Natural killer cell (primary cell): ENCODE results near the gene MYO5B. TPM values are rescaled to one million over a fixed set of nuclear protein-coding genes. Genes with fewer than 3 reads are reported as not detected.

Experiments
- ATAC-seq, 3 donors: fragments of 150-1000 bp in 2 of 3; fragments of 200-7000 bp in 1 of 3; cut with Tn5 transposase; 1 replicate in 1 of 3; 2 replicates in 2 of 3; pipeline ENCODE4 v1.10.0; 2021; ENCODE audit warnings: mild to moderate bottlenecking in 2 of 3, moderate library complexity in 2 of 3
- DNase-seq, 2 donors: peaks; one replicate each; pipeline versions ENCODE4 v3.0.0 to v3.0.0-alpha.2; 2013 to 2021; ENCODE audit warnings: mixed read lengths in 1 of 2
- H3K27ac ChIP-seq: one replicate; pipeline ENCODE4 v1.5.1; 2013; ENCODE audit warnings: mild to moderate bottlenecking, low read length
- H3K27me3 ChIP-seq: one replicate; pipeline ENCODE4 v1.6.1; 2013; ENCODE audit warnings: low read length; ENCODE audit not compliant: control insufficient read depth, insufficient read depth
- H3K36me3 ChIP-seq: one replicate; pipeline ENCODE4 v1.6.1; 2013; ENCODE audit warnings: low read length; ENCODE audit not compliant: control insufficient read depth, insufficient read depth
- H3K4me1 ChIP-seq: one replicate; pipeline ENCODE4 v1.6.1; 2013; ENCODE audit warnings: low read length; ENCODE audit not compliant: control insufficient read depth, insufficient read depth
- H3K4me3 ChIP-seq: one replicate; pipeline ENCODE4 v1.5.1; 2013; ENCODE audit warnings: low read length
- H3K9me3 ChIP-seq: one replicate; pipeline ENCODE4 v1.6.1; 2013; ENCODE audit warnings: low read length; ENCODE audit not compliant: control insufficient read depth, insufficient read depth
- H3K27ac Mint-ChIP-seq, 2 donors: one replicate each; pipeline ENCODE4 v1.8.0; 2022; ENCODE audit warnings: mild to moderate bottlenecking in 2 of 2, mixed read lengths in 2 of 2, moderate library complexity in 1 of 2
- H3K27me3 Mint-ChIP-seq, 2 donors: one replicate each; pipeline ENCODE4 v1.8.0; 2022; ENCODE audit warnings: low read depth in 2 of 2, mixed read lengths in 2 of 2
- H3K36me3 Mint-ChIP-seq: one replicate; pipeline ENCODE4 v1.8.0; 2022; ENCODE audit warnings: mixed read lengths
- H3K4me1 Mint-ChIP-seq, 2 donors: one replicate each; pipeline ENCODE4 v1.8.0; 2022; ENCODE audit warnings: mixed read lengths in 2 of 2
- H3K4me3 Mint-ChIP-seq: one replicate; pipeline ENCODE4 v1.8.0; 2022; ENCODE audit warnings: mild to moderate bottlenecking, moderate library complexity, mixed read lengths
- H3K9me3 Mint-ChIP-seq, 2 donors: one replicate each; pipeline ENCODE4 v1.8.0; 2022; ENCODE audit warnings: mixed read lengths in 2 of 2
- CTCF ChIP-seq: fragments of 200-600 bp; IDR thresholded peaks from one replicate; pipeline ENCODE4 v1.8.0; 2022; ENCODE audit warnings: antibody characterized with exemption
- WGBS: methylation state at CpG from one replicate; pipeline ENCODE4 v1.1.7; 2013; ENCODE audit warnings: missing lambda C conversion rate; ENCODE audit not compliant: insufficient coverage; 5-methylcytosine and 5-hydroxymethylcytosine counted together
- intact Hi-C: fragments of 100-400 bp; cut with micrococcal nuclease; formaldehyde crosslinking; loops from one replicate; pipeline ENCODE4 v1.14.2; 2022
- total RNA-seq, 4 donors: library from RNA; stranded (reverse); fragments of 120-200 nt in 1 of 4; gene quantifications; one replicate each; pipeline versions ENCODE4 v1.2.3 to v1.2.4, GENCODE V29; 2013 to 2022

MYO5B gene
- total RNA-seq, 3 donors from 2014 or later (not counting 1 experiment from before 2014, with no cell fraction given): 0.33 TPM; not detected in 2

DNA sequence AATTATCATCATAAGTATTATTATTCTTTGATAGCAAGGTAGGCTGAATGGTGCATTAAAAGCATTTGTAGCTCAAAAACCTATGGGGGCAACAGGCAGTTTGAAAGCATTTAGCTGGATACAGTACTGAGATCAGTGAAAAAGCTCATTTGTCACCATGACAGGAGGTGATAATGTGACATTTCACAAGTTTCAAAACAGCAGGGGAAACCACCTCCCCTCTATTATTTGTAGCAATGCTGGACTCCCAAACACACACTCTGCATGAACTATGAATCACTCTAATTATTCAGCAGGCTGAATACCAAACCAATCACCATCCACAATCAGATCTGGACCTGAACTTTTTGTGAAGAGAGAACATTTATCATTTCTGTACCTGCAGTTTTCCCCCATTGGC is 63.4 kb downstream of the MYO5B start:
- Mint-ChIP-seq H3K9me3 (no peaks in the 10 kb centered on the region), H3K4me1 (no peaks in the 10 kb centered on the region), H3K27ac (no peak overlapping the region), H3K36me3 (no peaks in the 10 kb centered on the region), H3K27me3 (peaks cover 12 to 50% of the 10 kb centered on the region in 2 donors), H3K4me3 (no peak overlapping the region)
- intact Hi-C loops: no loop called here
- no peaks in the 10 kb centered on the region for H3K36me3 ChIP-seq
- no peak for DNase-seq
- no peak for TF ChIP-seq CTCF
- no peak for ATAC-seq
- no peaks in the 10 kb centered on the region for H3K4me1 ChIP-seq
- H3K9me3 ChIP-seq: no peaks in the 10 kb centered on the region
- H3K27me3 ChIP-seq: no peaks in the 10 kb centered on the region
- H3K4me3 ChIP-seq: no peak overlapping the region
- H3K27ac ChIP-seq: no peak overlapping the region

DNA sequence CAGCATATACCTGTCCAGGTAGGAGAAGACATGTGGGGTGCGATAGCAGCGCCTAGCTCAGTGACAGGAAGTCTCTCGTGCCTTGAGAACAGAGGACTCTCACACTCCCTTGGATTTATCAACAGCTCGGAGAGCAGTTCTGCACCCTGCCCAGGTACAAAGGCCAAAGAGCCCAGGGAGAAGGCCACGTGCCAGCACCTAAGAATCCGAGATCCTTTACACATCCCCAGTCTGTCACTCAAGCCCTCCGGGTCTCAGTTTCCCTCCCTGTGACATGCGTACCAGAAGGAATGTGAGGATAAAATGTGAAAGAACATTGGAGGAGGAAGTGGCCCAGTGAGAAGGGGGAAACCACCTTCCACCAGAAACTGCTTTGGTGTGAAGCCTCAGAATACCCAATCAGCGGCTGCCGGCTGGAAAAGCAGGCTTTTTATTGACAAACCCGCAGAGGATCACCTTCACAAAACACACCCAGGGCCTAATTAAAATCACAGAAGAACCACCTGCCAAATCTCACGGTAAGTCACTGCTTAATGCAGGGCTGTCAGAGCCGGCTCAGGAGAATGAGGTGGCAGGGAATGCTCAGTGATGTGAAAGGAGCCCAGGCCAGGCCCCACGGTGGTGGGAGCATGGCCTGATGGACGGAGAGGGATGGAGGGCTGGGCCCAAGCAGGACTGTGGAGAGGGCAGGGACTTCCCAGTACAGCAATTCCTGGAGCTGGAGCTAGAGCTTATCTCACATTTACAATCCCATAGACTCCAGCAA is 66.3 kb downstream of the MYO5B start:
- Histone ChIP-seq H3K4me1 (no peaks in the 10 kb centered on the region), H3K27ac (no peak overlapping the region), H3K4me3 (no peak overlapping the region), H3K27me3 (no peaks in the 10 kb centered on the region), H3K36me3 (no peaks in the 10 kb centered on the region), H3K9me3 (no peaks in the 10 kb centered on the region)
- no peak for TF ChIP-seq CTCF
- H3K9me3 Mint-ChIP-seq: no peaks in the 10 kb centered on the region
- ATAC-seq (no peak), DNase-seq (no peak)
- no peaks in the 10 kb centered on the region for H3K4me1 Mint-ChIP-seq
- H3K36me3 Mint-ChIP-seq: no peaks in the 10 kb centered on the region
- no peak overlapping the region for H3K27ac Mint-ChIP-seq
- 61% methylated on average over 12 of the region's 15 CpGs for WGBS
- H3K27me3 Mint-ChIP-seq: peaks cover 8 to 47% of the 10 kb centered on the region in 2 donors
- H3K4me3 Mint-ChIP-seq: no peak overlapping the region
- intact Hi-C loops: no loop called here

GRCh38 chr18:50127516-50128210 is 67.3 kb downstream of the MYO5B start:
- Mint-ChIP-seq H3K9me3 (no peaks in the 10 kb centered on the region), H3K4me1 (no peaks in the 10 kb centered on the region)
- intact Hi-C loops: no loop called here

More at GRCh38 chr18:50127516-50128210, 67.3 kb downstream of the MYO5B start:
- H3K36me3 Mint-ChIP-seq: no peaks in the 10 kb centered on the region
- H3K4me1 ChIP-seq: no peaks in the 10 kb centered on the region
- no peaks in the 10 kb centered on the region for H3K27me3 ChIP-seq
- H3K27me3 Mint-ChIP-seq: peaks cover 8 to 46% of the 10 kb centered on the region in 2 donors
- 92% methylated on average over 4 of the region's 4 CpGs for WGBS
- no peaks in the 10 kb centered on the region for H3K9me3 ChIP-seq
- no peak overlapping the region for H3K4me3 Mint-ChIP-seq
- H3K27ac ChIP-seq: no peak overlapping the region
- no peaks in the 10 kb centered on the region for H3K36me3 ChIP-seq
- DNase-seq (no peak), ATAC-seq (no peak)
- no peak overlapping the region for H3K27ac Mint-ChIP-seq
- H3K4me3 ChIP-seq: no peak overlapping the region
- no peak for TF ChIP-seq CTCF
